SU-DHL-6 (cell line): ENCODE results near the gene NSMCE1.
A peak's percentile ranks its signal among the peaks of the same experiment; 100 is the strongest.

Experiments
- H2AFZ ChIP-seq: fragments of 200-600 bp; sonication (generic); 2 replicates; pipeline ENCODE4 v1.6.1; 2014; ENCODE audit warnings: low read depth, mild to moderate bottlenecking, moderate library complexity, mixed read lengths, antibody characterized with exemption, low read length; ENCODE audit not compliant: severe bottlenecking
- H3F3A ChIP-seq: fragments of 200-600 bp; shearing (Covaris generic); 2 replicates; pipeline ENCODE4 v1.6.0; 2016; ENCODE audit warnings: antibody characterized with exemption, mild to moderate bottlenecking; ENCODE audit not compliant: insufficient read depth
- H3K27ac ChIP-seq: fragments of 200-600 bp; sonication (generic); 2 replicates; pipeline ENCODE4 v1.5.1; 2016; ENCODE audit warnings: low read depth, mild to moderate bottlenecking, low read length, moderate library complexity, mixed read lengths
- H3K27me3 ChIP-seq: fragments of 200-600 bp; sonication (generic), shearing (Covaris generic); 2 replicates; pipeline ENCODE4 v1.6.0; 2014; ENCODE audit warnings: mild to moderate bottlenecking, low read length
- H3K36me3 ChIP-seq: fragments of 200-600 bp; sonication (generic); 2 replicates; pipeline ENCODE4 v1.6.1; 2014; ENCODE audit warnings: mild to moderate bottlenecking, low read length, mixed read lengths
- H3K4me2 ChIP-seq: fragments of 300-600, 200-600 bp; shearing (Covaris generic), sonication (generic); 2 replicates; pipeline ENCODE4 v1.6.0; 2014; ENCODE audit warnings: low read length, low read depth, mild to moderate bottlenecking; ENCODE audit not compliant: poor library complexity, severe bottlenecking
- H3K4me3 ChIP-seq: fragments of 200-600 bp; sonication (generic); 2 replicates; pipeline ENCODE4 v1.5.1; 2014; ENCODE audit warnings: antibody characterized with exemption, low read length, mild to moderate bottlenecking, mixed read lengths; ENCODE audit not compliant: insufficient read depth, poor library complexity, severe bottlenecking
- H3K79me2 ChIP-seq: fragments of 200-600 bp; sonication (generic); 2 replicates; pipeline ENCODE4 v1.6.1; 2014; ENCODE audit warnings: mild to moderate bottlenecking, low read length, moderate library complexity; ENCODE audit not compliant: insufficient read depth
- H3K9ac ChIP-seq: fragments of 200-600 bp; sonication (generic); 2 replicates; pipeline ENCODE4 v1.7.0; 2014; ENCODE audit warnings: mild to moderate bottlenecking, low read length
- H3K9me2 ChIP-seq: fragments of 200-600 bp; sonication (generic); replicated peaks from 2 replicates; pipeline ENCODE4 v1.6.1; 2014; ENCODE audit warnings: low read length; ENCODE audit not compliant: insufficient read depth
- H3K9me3 ChIP-seq: fragments of 200-600 bp; sonication (generic); 2 replicates; pipeline ENCODE4 v1.6.1; 2014; ENCODE audit warnings: low read length, mixed read lengths; ENCODE audit not compliant: insufficient read depth
- H4K20me1 ChIP-seq: fragments of 200-600 bp; sonication (generic); 2 replicates; pipeline ENCODE4 v1.6.1; 2014; ENCODE audit warnings: low read depth, mild to moderate bottlenecking, antibody characterized with exemption, low read length, moderate library complexity, mixed read lengths
- CTCF ChIP-seq: fragments of 200-600 bp; sonication (generic); IDR thresholded peaks from one replicate; pipeline ENCODE4 v1.5.1; 2017; ENCODE audit warnings: antibody characterized with exemption, mild to moderate bottlenecking, low read length, moderate library complexity; ENCODE audit not compliant: insufficient read depth, poor library complexity, severe bottlenecking
- EZH2phosphoT487 ChIP-seq: fragments of 200-600 bp; sonication (generic), shearing (Covaris generic); conservative IDR thresholded peaks from 2 replicates; pipeline ENCODE4 v1.6.1; 2018; ENCODE audit warnings: mild to moderate bottlenecking, antibody characterized with exemption, low read length, moderate library complexity, mixed read lengths

Gene NSMCE1

GRCh38 chr16:27269300-27270150 is 953 bp upstream of the NSMCE1 start:
- H3K4me3 ChIP-seq, result peak overlapping the region; percentile 88

DNA sequence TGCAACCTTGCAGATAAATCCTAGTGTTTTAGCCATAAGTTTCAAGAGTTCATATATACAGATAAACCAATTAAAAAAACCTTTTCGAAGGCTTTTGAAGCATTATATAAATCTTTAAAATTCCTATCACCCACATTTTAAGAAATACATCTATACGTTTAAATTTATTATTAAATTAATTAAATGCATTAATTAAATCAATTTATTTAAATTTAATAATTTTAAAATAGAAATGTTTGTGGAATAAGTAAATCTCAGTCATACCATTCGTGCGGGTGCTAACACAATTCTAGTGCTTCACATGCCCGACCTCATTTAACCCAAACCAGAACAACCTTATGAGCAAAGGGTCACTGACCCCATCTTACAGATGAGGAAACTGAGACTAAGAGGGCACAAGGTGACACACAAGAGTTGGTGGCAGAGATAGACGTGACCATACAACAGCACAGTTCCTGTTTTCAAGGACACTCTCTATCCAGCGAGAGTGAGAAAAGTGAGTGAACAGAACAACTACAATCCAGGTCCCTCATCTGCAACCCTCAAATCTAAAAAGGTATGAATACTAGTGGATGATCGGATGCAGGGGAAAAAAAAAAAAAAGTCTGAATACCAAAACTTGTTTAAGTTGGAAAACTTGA is 1.4 kb downstream of the NSMCE1 start:
- Histone ChIP-seq H3K27me3 (no peaks in the 10 kb centered on the region), H3K36me3 (peaks cover 8% of the 10 kb centered on the region; the same call in 1 of the 2 replicates), H3K4me2 (peak overlapping the region; percentile 56), H3K9me2 (no peaks in the 10 kb centered on the region), H3K4me3 (peak overlapping the region; percentile 88), H3K79me2 (no peaks in the 10 kb centered on the region), H3K9ac (no peak overlapping the region; the same call in 1 of the 2 replicates), H2AFZ (no peak overlapping the region), H3F3A (peaks cover 41% of the 10 kb centered on the region), H3K9me3 (no peaks in the 10 kb centered on the region), H4K20me1 (no peaks in the 10 kb centered on the region), H3K27ac (no peak overlapping the region; the same call in 1 of the 2 replicates)
- TF ChIP-seq CTCF, result no peak
- no peak for TF ChIP-seq EZH2phosphoT487

More at GRCh38 chr16:27269300-27270150, 953 bp upstream of the NSMCE1 start:
- Histone ChIP-seq H3K27me3 (no peaks in the 10 kb centered on the region), H2AFZ (no peak overlapping the region), H4K20me1 (no peaks in the 10 kb centered on the region), H3K27ac (no peak overlapping the region), H3K9me2 (no peaks in the 10 kb centered on the region), H3K79me2 (no peaks in the 10 kb centered on the region), H3K9me3 (no peaks in the 10 kb centered on the region), H3K9ac (peak overlapping the region; percentile 76), H3F3A (peaks cover 55% of the 10 kb centered on the region), H3K4me2 (peak overlapping the region; percentile 56), H3K36me3 (no peaks in the 10 kb centered on the region)
- TF ChIP-seq EZH2phosphoT487 (no peak), CTCF (no peak)

DNA sequence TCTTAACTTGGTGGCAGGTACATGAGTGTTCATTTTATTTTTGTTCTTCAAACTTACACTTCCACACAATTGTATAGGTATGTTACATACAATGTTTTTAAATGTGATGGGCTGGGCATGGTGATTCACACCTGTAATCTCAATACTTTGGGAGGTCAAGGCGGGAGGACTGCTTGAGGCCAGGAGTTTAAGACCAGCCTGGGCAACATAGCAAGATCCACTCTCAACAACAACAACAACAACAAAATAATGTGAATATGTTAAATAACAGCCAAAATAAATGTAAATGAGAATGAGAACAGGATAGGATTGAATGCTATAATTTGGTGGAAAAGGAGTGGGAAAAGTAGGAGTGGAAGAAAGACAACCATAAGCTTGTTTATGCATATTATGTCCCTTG is 2.6 kb downstream of the NSMCE1 start:
- Histone ChIP-seq H3K79me2 (no peaks in the 10 kb centered on the region), H4K20me1 (no peaks in the 10 kb centered on the region)
- TF ChIP-seq EZH2phosphoT487 (no peak), CTCF (no peak)

More for the DNA sequence above, 2.6 kb downstream of the NSMCE1 start:
- Histone ChIP-seq H3K9me2 (no peaks in the 10 kb centered on the region), H2AFZ (no peak overlapping the region), H3K4me3 (no peak overlapping the region), H3K27ac (no peak overlapping the region), H3F3A (peaks cover 32% of the 10 kb centered on the region), H3K36me3 (peaks cover 8% of the 10 kb centered on the region; the same call in 1 of the 2 replicates), H3K9me3 (no peaks in the 10 kb centered on the region), H3K9ac (no peak overlapping the region), H3K27me3 (no peaks in the 10 kb centered on the region), H3K4me2 (no peak overlapping the region)
